Liver (tissue), 3 donors: ENCODE data around the gene WASF1.
"Not testable (repeated sequence)": the region's sequence is repeated elsewhere in the genome, so short reads cannot be mapped to it uniquely, and the experiment has no call there.

Source experiments
- RAD21 ChIP-seq, 2 donors: IDR thresholded peaks; 2 replicates each; pipeline ENCODE4 v1.6.1; 2016; ENCODE audit warnings: antibody characterized with exemption in 2 of 2, mild to moderate bottlenecking in 2 of 2
- TAF1 ChIP-seq: conservative IDR thresholded peaks from 2 replicates; pipeline ENCODE4 v1.6.1; 2016; ENCODE audit warnings: antibody characterized with exemption, mild to moderate bottlenecking
- TF ChIP-seq, protein P1 (sequence below): fragments of 150-350 bp; IDR thresholded peaks from 2 replicates; pipeline ENCODE4 v1.5.1; 2017; ENCODE audit warnings: improper control_type of control experiment, low read depth, low read length; ENCODE audit not compliant: missing input control
- TF ChIP-seq, protein P2 (sequence below): IDR thresholded peaks from 2 replicates; pipeline ENCODE4 v1.6.1; 2016; ENCODE audit warnings: antibody characterized with exemption
- donor health status: healthy.
- donor health status: healthy.

DNA sequence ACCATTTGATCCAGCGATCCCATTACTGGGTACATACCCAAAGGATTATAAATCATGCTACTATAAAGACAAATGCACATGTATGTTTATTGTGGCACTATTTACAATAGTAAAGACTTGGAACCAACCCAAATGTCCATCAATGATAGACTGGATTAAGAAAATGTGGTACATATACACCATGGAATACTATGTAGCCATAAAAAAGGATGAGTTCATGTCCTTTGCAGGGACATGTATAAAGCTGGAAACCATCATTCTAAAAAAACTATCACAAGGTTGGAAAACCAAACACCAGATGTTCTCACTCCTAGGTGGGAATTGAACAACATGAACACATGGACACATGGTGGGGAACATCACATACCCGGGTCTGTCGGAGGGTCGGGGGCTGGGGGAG is 57.8 kb downstream of the WASF1 start:
- TF ChIP-seq, protein P1, sequence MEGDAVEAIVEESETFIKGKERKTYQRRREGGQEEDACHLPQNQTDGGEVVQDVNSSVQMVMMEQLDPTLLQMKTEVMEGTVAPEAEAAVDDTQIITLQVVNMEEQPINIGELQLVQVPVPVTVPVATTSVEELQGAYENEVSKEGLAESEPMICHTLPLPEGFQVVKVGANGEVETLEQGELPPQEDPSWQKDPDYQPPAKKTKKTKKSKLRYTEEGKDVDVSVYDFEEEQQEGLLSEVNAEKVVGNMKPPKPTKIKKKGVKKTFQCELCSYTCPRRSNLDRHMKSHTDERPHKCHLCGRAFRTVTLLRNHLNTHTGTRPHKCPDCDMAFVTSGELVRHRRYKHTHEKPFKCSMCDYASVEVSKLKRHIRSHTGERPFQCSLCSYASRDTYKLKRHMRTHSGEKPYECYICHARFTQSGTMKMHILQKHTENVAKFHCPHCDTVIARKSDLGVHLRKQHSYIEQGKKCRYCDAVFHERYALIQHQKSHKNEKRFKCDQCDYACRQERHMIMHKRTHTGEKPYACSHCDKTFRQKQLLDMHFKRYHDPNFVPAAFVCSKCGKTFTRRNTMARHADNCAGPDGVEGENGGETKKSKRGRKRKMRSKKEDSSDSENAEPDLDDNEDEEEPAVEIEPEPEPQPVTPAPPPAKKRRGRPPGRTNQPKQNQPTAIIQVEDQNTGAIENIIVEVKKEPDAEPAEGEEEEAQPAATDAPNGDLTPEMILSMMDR, result not testable (repeated sequence)
- TF ChIP-seq, protein P2, sequence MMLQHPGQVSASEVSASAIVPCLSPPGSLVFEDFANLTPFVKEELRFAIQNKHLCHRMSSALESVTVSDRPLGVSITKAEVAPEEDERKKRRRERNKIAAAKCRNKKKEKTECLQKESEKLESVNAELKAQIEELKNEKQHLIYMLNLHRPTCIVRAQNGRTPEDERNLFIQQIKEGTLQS, result not testable (repeated sequence)
- TF ChIP-seq RAD21 (IDR thresholded peaks at IDR 0.05); TAF1: not testable (repeated sequence)
